Uterus (tissue), 2 donors: ENCODE measurements around the gene TBX2.

Experiments
- POLR2A ChIP-seq, 2 donors: fragments of 450-650 bp; IDR thresholded peaks; one replicate each; pipeline ENCODE4 v1.6.1; 2016; ENCODE audit warnings: antibody characterized with exemption in 2 of 2, mild to moderate bottlenecking in 1 of 2, moderate library complexity in 1 of 2
- TF ChIP-seq, protein P1 (sequence below), 4 experiments: fragments of 200-600 bp in 2 of 4; fragments of 450-650 bp in 2 of 4; sonication (generic) in 2 of 4; IDR thresholded peaks; one replicate each; pipeline ENCODE4 v1.5.1; 2016 to 2019; ENCODE audit warnings: antibody characterized with exemption in 4 of 4, mild to moderate bottlenecking in 2 of 4, moderate library complexity in 1 of 4

DNA sequence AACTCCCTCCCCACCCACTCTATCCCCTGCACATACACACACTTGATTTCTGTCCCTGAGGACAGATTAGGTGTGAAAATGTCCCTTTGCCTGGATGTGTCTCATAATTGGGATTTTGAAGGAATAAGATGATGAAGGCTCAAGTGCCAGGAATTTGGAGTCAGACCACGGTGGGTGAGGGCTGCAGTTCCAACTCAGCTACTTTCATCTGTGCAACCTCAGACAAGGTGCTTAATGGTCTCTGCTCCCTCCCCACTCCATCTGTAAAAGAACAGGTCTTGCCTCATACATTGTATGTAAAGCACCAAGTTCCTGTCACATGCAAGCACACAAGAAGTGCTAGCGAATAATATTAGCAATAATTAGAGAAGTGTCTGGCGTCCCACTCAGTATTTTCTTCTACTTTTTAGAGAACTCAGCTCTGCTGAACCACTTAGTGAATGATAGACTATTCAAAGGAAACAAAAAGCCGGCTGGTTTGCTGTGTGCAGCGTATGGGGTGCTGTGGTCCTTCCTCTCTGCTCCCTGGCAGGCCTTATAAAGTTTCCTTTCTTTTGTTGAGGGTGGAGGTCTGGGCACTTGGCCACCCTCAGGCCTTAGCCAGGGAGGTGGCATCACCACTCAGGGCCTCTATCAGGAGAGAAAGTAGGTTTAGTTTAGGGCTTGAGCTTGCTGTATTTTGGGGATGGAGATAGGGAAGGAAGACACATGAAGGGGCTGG, 58.9 kb downstream of the TBX2 start:
- TF ChIP-seq, protein P1, sequence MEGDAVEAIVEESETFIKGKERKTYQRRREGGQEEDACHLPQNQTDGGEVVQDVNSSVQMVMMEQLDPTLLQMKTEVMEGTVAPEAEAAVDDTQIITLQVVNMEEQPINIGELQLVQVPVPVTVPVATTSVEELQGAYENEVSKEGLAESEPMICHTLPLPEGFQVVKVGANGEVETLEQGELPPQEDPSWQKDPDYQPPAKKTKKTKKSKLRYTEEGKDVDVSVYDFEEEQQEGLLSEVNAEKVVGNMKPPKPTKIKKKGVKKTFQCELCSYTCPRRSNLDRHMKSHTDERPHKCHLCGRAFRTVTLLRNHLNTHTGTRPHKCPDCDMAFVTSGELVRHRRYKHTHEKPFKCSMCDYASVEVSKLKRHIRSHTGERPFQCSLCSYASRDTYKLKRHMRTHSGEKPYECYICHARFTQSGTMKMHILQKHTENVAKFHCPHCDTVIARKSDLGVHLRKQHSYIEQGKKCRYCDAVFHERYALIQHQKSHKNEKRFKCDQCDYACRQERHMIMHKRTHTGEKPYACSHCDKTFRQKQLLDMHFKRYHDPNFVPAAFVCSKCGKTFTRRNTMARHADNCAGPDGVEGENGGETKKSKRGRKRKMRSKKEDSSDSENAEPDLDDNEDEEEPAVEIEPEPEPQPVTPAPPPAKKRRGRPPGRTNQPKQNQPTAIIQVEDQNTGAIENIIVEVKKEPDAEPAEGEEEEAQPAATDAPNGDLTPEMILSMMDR (IDR thresholded peaks at IDR 0.05), result no peak
- TF ChIP-seq POLR2A (IDR thresholded peaks at IDR 0.05), result no peak
